Central memory CD8-positive, alpha-beta T cell (primary cell): ENCODE measurements around the gene FUT4.
"Not testable (repeated sequence)": the region's sequence is repeated elsewhere in the genome, so short reads cannot be mapped to it uniquely, and the experiment has no call there.

Experiments used
- ATAC-seq: fragments of 150-1000 bp; cut with Tn5 transposase; replicated peaks from 2 replicates; pipeline ENCODE4 v1.10.0; 2022; ENCODE audit warnings: mild to moderate bottlenecking, moderate FRiP score, moderate number of reproducible peaks; ENCODE audit not compliant: poor library complexity, severe bottlenecking; ENCODE audit errors: extremely low read depth
- DNase-seq, 2 donors: peaks; one replicate each; pipeline ENCODE4 v3.0.0; 2021; ENCODE audit warnings: low spot score in 2 of 2
- H3K27ac Mint-ChIP-seq: one replicate; pipeline ENCODE4 v1.8.0; 2022; ENCODE audit warnings: low read depth, mild to moderate bottlenecking, moderate library complexity, mixed read lengths
- H3K27me3 Mint-ChIP-seq: one replicate; pipeline ENCODE4 v1.8.0; 2022; ENCODE audit warnings: mixed read lengths
- H3K36me3 Mint-ChIP-seq: one replicate; pipeline ENCODE4 v1.8.0; 2022; ENCODE audit warnings: mild to moderate bottlenecking, moderate library complexity, mixed read lengths; ENCODE audit not compliant: insufficient read depth
- H3K4me1 Mint-ChIP-seq: one replicate; pipeline ENCODE4 v1.8.0; 2022; ENCODE audit warnings: mixed read lengths
- H3K4me3 Mint-ChIP-seq: one replicate; pipeline ENCODE4 v1.8.0; 2022; ENCODE audit warnings: mild to moderate bottlenecking, moderate library complexity, mixed read lengths
- H3K9me3 Mint-ChIP-seq: one replicate; pipeline ENCODE4 v1.8.0; 2022; ENCODE audit warnings: mixed read lengths

The FUT4 gene, protein sequence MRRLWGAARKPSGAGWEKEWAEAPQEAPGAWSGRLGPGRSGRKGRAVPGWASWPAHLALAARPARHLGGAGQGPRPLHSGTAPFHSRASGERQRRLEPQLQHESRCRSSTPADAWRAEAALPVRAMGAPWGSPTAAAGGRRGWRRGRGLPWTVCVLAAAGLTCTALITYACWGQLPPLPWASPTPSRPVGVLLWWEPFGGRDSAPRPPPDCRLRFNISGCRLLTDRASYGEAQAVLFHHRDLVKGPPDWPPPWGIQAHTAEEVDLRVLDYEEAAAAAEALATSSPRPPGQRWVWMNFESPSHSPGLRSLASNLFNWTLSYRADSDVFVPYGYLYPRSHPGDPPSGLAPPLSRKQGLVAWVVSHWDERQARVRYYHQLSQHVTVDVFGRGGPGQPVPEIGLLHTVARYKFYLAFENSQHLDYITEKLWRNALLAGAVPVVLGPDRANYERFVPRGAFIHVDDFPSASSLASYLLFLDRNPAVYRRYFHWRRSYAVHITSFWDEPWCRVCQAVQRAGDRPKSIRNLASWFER

DNA sequence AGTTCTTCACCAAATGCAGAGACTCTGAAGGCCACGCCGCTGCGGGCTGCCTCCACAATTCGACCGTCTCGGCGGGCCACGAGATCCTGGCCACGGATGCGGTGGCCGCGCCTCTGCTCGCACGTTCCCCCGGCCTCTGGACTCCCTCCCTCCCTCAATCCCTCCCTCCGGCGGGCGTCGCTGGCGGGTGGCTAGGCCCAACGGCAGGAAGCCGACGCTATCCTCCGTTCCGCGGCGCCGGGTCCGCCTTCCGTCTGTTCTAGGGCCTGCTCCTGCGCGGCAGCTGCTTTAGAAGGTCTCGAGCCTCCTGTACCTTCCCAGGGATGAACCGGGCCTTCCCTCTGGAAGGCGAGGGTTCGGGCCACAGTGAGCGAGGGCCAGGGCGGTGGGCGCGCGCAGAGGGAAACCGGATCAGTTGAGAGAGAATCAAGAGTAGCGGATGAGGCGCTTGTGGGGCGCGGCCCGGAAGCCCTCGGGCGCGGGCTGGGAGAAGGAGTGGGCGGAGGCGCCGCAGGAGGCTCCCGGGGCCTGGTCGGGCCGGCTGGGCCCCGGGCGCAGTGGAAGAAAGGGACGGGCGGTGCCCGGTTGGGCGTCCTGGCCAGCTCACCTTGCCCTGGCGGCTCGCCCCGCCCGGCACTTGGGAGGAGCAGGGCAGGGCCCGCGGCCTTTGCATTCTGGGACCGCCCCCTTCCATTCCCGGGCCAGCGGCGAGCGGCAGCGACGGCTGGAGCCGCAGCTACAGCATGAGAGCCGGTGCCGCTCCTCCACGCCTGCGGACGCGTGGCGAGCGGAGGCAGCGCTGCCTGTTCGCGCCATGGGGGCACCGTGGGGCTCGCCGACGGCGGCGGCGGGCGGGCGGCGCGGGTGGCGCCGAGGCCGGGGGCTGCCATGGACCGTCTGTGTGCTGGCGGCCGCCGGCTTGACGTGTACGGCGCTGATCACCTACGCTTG, at the start of gene FUT4:
FUT4 (plus strand) TSS at position 227 of the 951 bp plus-strand sequence; CDS start at position 440, 213 bp downstream.
- Mint-ChIP-seq H3K4me3 (peak within 1 kb of the TSS; percentile 98), H3K27me3 (peaks cover 12% of the 10 kb centered on the region), H3K4me1 (peaks cover 38% of the 10 kb centered on the region), H3K36me3 (peaks cover 9% of the 10 kb centered on the region), H3K9me3 (no peaks in the 10 kb centered on the region), H3K27ac (peak within 1 kb of the TSS; percentile 99)
- ATAC-seq (peak; percentile 75), DNase-seq (peak; percentile 43 to 54)

DNA sequence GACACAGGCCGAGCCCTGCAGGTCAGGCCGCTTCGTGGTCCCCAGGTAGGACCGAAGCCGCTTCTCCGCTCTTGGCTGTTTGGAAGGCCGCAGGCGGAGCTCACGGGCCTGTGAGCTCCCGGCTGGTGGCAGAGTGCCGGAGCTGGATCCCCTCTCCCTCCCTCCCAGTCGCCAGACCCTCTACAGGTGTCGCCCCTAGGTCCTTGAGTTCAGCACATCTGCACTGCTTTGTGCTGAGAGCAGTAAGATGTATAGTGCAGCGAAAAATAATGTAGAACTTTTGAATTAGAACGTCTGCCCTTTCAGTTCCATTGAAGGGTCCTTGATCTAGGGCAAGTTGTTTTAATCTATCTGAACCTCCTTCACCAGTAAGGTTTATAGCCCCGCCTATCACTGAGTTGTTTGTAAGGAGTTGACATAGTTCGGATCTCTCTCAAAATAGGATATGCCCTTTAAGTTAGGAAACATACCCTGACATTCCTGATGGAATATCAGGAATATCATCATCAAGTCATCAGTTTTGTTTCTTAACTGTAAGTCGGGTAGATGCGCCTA, 49.5 kb upstream of the FUT4 start:
- H3K9me3 Mint-ChIP-seq: no peaks in the 10 kb centered on the region
- H3K4me1 Mint-ChIP-seq: peaks cover 25% of the 10 kb centered on the region
- ATAC-seq (peak; percentile 56), DNase-seq (no peak)
- no peaks in the 10 kb centered on the region for H3K27me3 Mint-ChIP-seq
- peaks cover 42% of the 10 kb centered on the region for H3K36me3 Mint-ChIP-seq
- H3K4me3 Mint-ChIP-seq: peak overlapping the region; percentile 95
- H3K27ac Mint-ChIP-seq: peak overlapping the region; percentile 96

DNA sequence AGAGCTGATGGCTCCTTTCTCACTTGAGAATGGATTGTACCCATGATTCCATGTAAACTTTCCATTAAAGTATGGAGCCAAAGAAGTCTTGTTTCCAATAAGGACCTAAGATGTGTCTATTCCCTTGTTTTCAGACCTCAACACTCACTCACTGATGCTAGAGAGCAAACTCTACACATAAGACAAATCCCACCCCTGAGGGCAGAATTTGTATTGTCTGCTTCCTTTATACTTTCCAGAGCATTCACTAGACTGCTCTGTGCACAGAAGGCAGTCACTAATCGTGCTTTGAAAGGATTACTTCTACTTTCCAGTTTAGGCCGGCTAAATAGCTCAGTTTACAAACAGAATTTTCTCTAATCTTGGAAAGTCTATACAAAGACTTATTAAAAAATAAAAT, 43.5 kb upstream of the FUT4 start:
- peaks cover 32% of the 10 kb centered on the region for H3K36me3 Mint-ChIP-seq
- H3K4me3 Mint-ChIP-seq: no peak overlapping the region
- DNase-seq (no peak), ATAC-seq (no peak)
- no peak overlapping the region for H3K27ac Mint-ChIP-seq
- H3K9me3 Mint-ChIP-seq: no peaks in the 10 kb centered on the region
- H3K27me3 Mint-ChIP-seq: no peaks in the 10 kb centered on the region
- peaks cover 4% of the 10 kb centered on the region for H3K4me1 Mint-ChIP-seq

DNA sequence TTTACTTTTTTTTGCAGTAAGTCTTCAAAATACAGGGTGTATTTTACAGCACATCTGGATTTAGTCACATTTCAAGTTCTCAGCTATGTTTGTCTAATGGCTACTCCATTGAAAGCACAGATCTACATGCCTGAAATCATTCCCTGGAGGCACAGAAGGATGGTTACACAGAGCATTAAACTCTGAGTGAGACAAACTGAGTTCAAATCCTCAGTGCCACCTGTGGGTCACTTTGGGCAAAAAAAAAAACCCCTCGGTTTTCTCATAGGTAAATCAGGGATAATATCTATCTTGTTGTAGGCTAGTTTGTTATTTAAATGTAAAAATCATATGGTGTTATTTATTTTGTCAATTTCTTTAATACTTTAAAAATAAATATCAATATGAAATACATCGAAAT, 42.2 kb upstream of the FUT4 start:
- ATAC-seq: no peak
- Mint-ChIP-seq H3K4me3 (no peak overlapping the region), H3K9me3 (no peaks in the 10 kb centered on the region), H3K27me3 (no peaks in the 10 kb centered on the region), H3K27ac (no peak overlapping the region), H3K4me1 (no peaks in the 10 kb centered on the region), H3K36me3 (peaks cover 31% of the 10 kb centered on the region)
- no peak for DNase-seq

DNA sequence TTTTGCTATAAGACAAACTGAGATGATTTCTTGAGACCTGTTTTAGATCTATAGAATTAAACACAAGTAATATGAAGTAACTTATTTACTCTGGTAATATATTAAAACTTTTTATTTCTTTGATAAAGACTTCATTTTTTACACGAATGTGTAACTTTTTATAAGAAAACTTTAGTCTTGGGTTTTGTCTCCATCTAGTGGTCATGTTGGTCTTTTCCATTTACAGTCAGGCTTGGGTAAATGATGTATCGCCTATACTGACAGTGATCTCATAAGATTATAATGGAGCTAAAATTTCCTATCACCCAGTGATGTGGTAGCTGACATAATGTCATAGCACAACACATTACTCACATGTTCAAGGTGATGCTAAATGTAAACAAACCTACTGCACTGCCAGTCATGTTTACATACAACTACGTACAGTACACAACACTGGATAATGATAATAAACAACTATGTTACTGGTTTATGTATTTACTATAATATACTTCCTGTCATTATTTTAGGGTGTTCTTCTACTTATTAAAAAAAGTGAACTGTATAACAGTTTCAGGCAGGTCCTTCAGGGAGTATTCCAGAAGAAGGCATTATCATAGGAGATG, 38.9 kb upstream of the FUT4 start:
- Mint-ChIP-seq H3K27ac (no peak overlapping the region), H3K36me3 (peaks cover 6% of the 10 kb centered on the region), H3K4me1 (no peaks in the 10 kb centered on the region), H3K4me3 (no peak overlapping the region), H3K27me3 (peaks cover 12% of the 10 kb centered on the region), H3K9me3 (no peaks in the 10 kb centered on the region)
- DNase-seq: no peak
- ATAC-seq: no peak

DNA sequence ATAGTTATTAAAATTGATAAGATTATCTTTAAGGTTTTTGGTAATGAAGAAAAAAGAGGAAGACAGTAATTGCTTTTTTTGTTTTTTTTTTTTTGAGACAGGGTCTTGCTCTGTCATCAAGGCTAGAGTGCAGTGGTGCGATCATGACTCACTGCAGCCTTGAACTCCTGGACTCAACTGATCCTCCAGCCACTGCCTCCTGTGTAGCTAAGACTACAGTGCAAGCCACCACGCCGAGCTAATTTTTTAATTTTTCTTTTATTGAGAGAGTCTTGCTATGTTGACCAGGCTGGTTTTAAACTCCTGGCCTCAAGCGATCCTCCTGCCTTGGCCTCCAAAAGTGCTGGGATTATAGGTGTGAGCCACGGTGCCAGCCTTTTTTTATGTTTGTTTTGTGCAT, 37.2 kb upstream of the FUT4 start:
- H3K4me1 Mint-ChIP-seq, H3K36me3 Mint-ChIP-seq: not testable (repeated sequence)
- H3K27me3 Mint-ChIP-seq: peaks cover 12% of the 10 kb centered on the region

DNA sequence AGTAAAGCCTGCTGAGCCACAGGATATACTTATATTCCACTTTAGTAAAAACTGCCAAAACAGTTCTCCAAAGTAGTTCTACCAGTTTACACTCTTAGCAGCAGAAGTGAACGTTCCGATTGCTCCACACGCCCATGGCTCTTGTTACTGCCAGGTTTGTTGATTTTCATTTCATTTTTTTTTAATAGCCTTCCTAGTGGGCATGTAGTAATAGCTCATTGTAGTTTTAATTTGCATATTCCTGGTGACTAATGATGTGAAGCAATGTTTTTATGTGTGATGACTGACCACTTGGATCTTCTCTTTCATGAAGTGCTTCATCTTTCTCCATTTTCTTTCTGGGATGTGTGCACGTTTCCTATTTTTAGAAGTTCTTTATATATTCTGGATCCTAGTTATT, 36.2 kb upstream of the FUT4 start:
- no peak for DNase-seq
- H3K27ac Mint-ChIP-seq: no peak overlapping the region
- no peak for ATAC-seq
- no peaks in the 10 kb centered on the region for H3K9me3 Mint-ChIP-seq
- peaks cover 9% of the 10 kb centered on the region for H3K4me1 Mint-ChIP-seq
- H3K4me3 Mint-ChIP-seq: no peak overlapping the region
- peaks cover 2% of the 10 kb centered on the region for H3K36me3 Mint-ChIP-seq
- peaks cover 12% of the 10 kb centered on the region for H3K27me3 Mint-ChIP-seq

More for the DNA sequence above, 37.2 kb upstream of the FUT4 start:
- not testable (repeated sequence) for H3K4me3 Mint-ChIP-seq, H3K9me3 Mint-ChIP-seq, H3K27ac Mint-ChIP-seq, ATAC-seq, DNase-seq

DNA sequence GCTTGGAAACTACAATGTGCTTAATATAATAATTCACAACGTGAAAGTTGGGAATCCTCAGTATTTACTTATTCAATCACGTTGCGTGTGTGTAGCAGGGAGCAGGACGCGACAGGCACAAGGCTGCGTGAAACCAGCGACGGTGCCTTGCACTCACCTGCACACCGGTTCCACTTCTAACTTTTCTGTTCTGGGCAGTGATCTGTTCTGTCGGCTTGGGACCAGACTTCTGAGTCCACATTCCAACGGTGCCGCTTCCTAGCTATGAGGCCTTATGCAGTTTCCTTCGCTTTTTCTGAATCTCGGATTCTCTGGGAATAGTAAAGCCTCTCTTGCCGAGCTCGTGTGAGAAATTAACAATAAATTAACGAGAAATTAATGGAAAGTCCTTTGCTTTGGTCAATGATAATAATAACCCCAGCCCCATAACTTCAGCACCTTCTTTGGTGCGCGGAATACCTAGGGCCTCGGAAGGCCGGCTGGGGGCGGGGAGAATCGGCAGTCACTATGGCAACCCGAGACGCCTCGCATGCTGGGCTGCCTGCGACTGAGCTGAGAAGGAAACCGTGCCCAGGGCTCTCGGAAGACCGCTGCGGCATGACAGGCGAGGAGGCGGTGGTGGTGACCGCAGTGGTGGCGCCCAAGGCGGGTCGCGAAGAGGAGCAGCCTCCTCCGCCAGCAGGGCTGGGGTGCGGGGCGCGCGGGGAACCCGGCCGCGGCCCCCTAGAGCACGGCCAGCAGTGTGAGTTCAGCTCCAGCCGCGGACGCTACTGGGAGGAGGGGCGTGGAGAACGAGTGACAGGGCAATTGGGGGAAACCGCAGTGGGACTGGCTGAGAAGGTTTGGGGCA, 31.6 kb upstream of the FUT4 start, which contains the start of gene C11orf97:
C11orf97 (plus strand) TSS at position 530 of the 850 bp plus-strand sequence; CDS start at position 598, 68 bp downstream.
- Mint-ChIP-seq H3K4me3 (peak within 1 kb of the TSS; percentile 81), H3K4me1 (peaks cover 18% of the 10 kb centered on the region), H3K9me3 (no peaks in the 10 kb centered on the region), H3K27me3 (peaks cover 23% of the 10 kb centered on the region), H3K27ac (peak within 1 kb of the TSS; percentile 55), H3K36me3 (peaks cover 4% of the 10 kb centered on the region)
- DNase-seq: peak; percentile 22 to 39
- ATAC-seq: peak; percentile 77

DNA sequence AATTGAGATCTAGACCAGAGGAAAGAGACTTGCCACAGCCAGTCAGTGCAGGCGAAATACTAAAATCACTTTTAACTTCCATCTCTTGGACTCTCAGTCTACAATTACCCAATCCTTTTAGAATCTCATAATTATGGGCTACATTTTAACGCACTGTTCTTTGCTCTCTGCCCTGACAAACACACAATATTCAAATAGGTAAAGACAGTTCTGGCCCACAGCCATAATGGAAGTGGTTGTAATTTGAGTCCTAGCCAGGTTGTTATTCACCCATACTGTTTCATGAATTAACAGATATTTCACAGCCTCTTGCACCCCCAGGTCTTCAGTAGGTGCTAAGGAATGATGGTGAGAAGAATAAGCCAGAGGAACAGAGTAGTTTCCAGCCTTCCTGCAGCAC, 30.6 kb upstream of the FUT4 start:
- Mint-ChIP-seq H3K4me3 (peak overlapping the region; percentile 81), H3K27me3 (peaks cover 21% of the 10 kb centered on the region), H3K27ac (no peak overlapping the region), H3K36me3 (peaks cover 4% of the 10 kb centered on the region), H3K4me1 (peaks cover 18% of the 10 kb centered on the region), H3K9me3 (no peaks in the 10 kb centered on the region)
- ATAC-seq (peak; percentile 33), DNase-seq (no peak)

DNA sequence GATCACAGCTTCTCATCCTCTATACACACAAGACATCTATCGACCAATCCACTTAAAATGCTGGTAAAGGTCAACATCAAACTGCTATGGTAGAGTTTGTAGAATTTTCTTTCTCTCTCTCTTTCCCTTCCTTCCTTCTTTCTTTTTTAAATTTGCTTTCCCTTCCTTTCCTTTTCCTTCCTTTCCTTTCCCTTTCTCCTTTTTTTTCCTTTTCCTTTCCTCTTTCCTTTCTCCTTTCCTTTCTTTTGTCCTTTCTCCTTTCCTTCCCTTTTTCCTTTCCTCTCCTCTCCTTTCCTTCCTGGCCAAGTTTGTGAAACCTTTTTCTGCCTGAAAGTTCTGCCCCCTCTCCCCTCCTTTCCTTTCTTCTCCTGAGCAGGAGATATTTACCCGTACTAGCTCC, 28.3 kb upstream of the FUT4 start:
- no peak overlapping the region for H3K4me3 Mint-ChIP-seq
- DNase-seq (no peak), ATAC-seq (no peak)
- no peak overlapping the region for H3K27ac Mint-ChIP-seq
- H3K4me1 Mint-ChIP-seq: peaks cover 18% of the 10 kb centered on the region
- H3K27me3 Mint-ChIP-seq: peaks cover 11% of the 10 kb centered on the region
- peaks cover 4% of the 10 kb centered on the region for H3K36me3 Mint-ChIP-seq
- no peaks in the 10 kb centered on the region for H3K9me3 Mint-ChIP-seq

DNA sequence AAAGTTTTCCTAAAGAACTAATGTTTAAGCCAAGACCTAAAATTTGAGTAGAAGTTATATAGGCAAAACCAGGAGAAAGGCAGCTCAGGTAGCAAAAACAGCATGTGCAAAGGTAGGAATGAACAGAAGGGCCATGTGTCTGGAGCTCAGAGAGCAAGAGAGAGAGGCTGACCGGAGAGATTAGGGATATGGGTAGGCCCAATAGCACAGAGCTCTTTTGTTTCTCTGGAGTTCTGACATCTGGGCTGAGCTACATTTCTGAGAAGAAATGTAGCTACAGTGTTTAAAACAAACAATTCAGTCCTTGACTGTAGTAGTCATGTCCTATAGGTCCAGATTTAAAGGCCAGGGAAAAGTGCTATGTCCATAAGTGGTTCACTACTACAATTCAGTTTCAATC, 27.0 kb upstream of the FUT4 start:
- Mint-ChIP-seq H3K4me1 (peaks cover 17% of the 10 kb centered on the region), H3K9me3 (no peaks in the 10 kb centered on the region), H3K27ac (no peak overlapping the region), H3K27me3 (peaks cover 11% of the 10 kb centered on the region), H3K4me3 (no peak overlapping the region), H3K36me3 (peaks cover 4% of the 10 kb centered on the region)
- DNase-seq: no peak
- no peak for ATAC-seq
